Lower lobe of right lung (tissue), 2 donors: ENCODE measurements around the gene OR9I1. TPM values are rescaled to one million over a fixed set of nuclear protein-coding genes. Genes with fewer than 3 reads are reported as not detected.

Experiments used
- ATAC-seq, 2 donors: fragments of 200-7000 bp; cut with Tn5 transposase; one replicate each; pipeline ENCODE4 v1.9.1; 2020 to 2022; ENCODE audit warnings: mild to moderate bottlenecking in 2 of 2, moderate library complexity in 2 of 2
- DNase-seq: peaks from one replicate; pipeline ENCODE4 v3.0.0-alpha.2; 2020
- H3K27ac ChIP-seq: fragments of 200-600 bp; one replicate; pipeline ENCODE4 v1.8.0; 2022
- H3K27me3 ChIP-seq: fragments of 200-600 bp; one replicate; pipeline ENCODE4 v1.8.0; 2022; ENCODE audit warnings: low read depth
- H3K36me3 ChIP-seq: fragments of 200-600 bp; one replicate; pipeline ENCODE4 v1.8.0; 2022; ENCODE audit warnings: mild to moderate bottlenecking
- H3K4me1 ChIP-seq: fragments of 200-600 bp; one replicate; pipeline ENCODE4 v1.8.0; 2022
- H3K4me3 ChIP-seq: fragments of 200-600 bp; one replicate; pipeline ENCODE4 v1.8.0; 2022; ENCODE audit warnings: mild to moderate bottlenecking
- H3K9me3 ChIP-seq: fragments of 200-600 bp; one replicate; pipeline ENCODE4 v1.8.0; 2022
- CTCF ChIP-seq: fragments of 200-600 bp; IDR thresholded peaks from one replicate; pipeline ENCODE4 v1.8.0; 2022; ENCODE audit warnings: antibody characterized with exemption, mild to moderate bottlenecking
- intact Hi-C: fragments of 100-400 bp; cut with DNase I; formaldehyde crosslinking; loops from one replicate; pipeline ENCODE4 v1.11.0; 2022
- long read RNA-seq: library from polyadenylated mRNA; unstranded; transcript quantifications from one replicate; pipeline ENCODE4 v2.0.0, GENCODE V29; 2021
- total RNA-seq: library from RNA; stranded (reverse); fragmentation: NEBNext Ultra II Directional; extraction: Animal tissue kit (Norgen Biotek cat#: 25700); gene quantifications from one replicate; pipeline ENCODE4 v1.2.1, GENCODE V29; 2021
- donor health status: DM: no; HTN: yes; CAD: no; lungs with severe emphysema.

OR9I1 gene, protein sequence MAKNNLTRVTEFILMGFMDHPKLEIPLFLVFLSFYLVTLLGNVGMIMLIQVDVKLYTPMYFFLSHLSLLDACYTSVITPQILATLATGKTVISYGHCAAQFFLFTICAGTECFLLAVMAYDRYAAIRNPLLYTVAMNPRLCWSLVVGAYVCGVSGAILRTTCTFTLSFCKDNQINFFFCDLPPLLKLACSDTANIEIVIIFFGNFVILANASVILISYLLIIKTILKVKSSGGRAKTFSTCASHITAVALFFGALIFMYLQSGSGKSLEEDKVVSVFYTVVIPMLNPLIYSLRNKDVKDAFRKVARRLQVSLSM
- not detected for total RNA-seq
- long read RNA-seq = 0 reads

GRCh38 chr11:58125469-58125868 is at the start of gene OR9I1:
Gene OR9I1, minus strand, starts transcription at chr11:58125530. Its CDS starts 6,086 bp downstream, at chr11:58119444.
- TF ChIP-seq CTCF = no peak
- no peaks in the 10 kb centered on the region for H3K4me1 ChIP-seq
- no peaks in the 10 kb centered on the region for H3K9me3 ChIP-seq
- intact Hi-C loops = no loop called here
- ATAC-seq = no peak
- no peak for DNase-seq
- no peak within 1 kb of the TSS for H3K27ac ChIP-seq
- H3K4me3 ChIP-seq = no peak within 1 kb of the TSS
- no peaks in the 10 kb centered on the region for H3K27me3 ChIP-seq
- no peaks in the 10 kb centered on the region for H3K36me3 ChIP-seq

GRCh38 chr11:58165504-58166106 is 40.3 kb upstream of the OR9I1 start:
- H3K27me3 ChIP-seq = no peaks in the 10 kb centered on the region
- no peak overlapping the region for H3K27ac ChIP-seq
- H3K4me1 ChIP-seq = no peaks in the 10 kb centered on the region
- H3K4me3 ChIP-seq = no peak overlapping the region
- H3K9me3 ChIP-seq = no peaks in the 10 kb centered on the region
- no peaks in the 10 kb centered on the region for H3K36me3 ChIP-seq
- ATAC-seq (no peak), DNase-seq (no peak)
- no peak for TF ChIP-seq CTCF
- intact Hi-C loops = no loop called here

GRCh38 chr11:58164990-58165389 is 39.7 kb upstream of the OR9I1 start:
- no peak overlapping the region for H3K4me3 ChIP-seq
- H3K27ac ChIP-seq = no peak overlapping the region
- ATAC-seq (no peak), DNase-seq (no peak)
- no peak for TF ChIP-seq CTCF
- H3K4me1 ChIP-seq = no peaks in the 10 kb centered on the region
- intact Hi-C loops = no loop called here
- H3K36me3 ChIP-seq = no peaks in the 10 kb centered on the region
- no peaks in the 10 kb centered on the region for H3K9me3 ChIP-seq
- H3K27me3 ChIP-seq = no peaks in the 10 kb centered on the region

GRCh38 chr11:58164389-58164788 is 39.1 kb upstream of the OR9I1 start:
- ATAC-seq = no peak
- no peaks in the 10 kb centered on the region for H3K27me3 ChIP-seq
- no peaks in the 10 kb centered on the region for H3K36me3 ChIP-seq
- no peak overlapping the region for H3K27ac ChIP-seq
- intact Hi-C loops = no loop called here
- no peak overlapping the region for H3K4me3 ChIP-seq
- no peak for TF ChIP-seq CTCF
- H3K9me3 ChIP-seq = no peaks in the 10 kb centered on the region
- no peak for DNase-seq
- no peaks in the 10 kb centered on the region for H3K4me1 ChIP-seq

DNA sequence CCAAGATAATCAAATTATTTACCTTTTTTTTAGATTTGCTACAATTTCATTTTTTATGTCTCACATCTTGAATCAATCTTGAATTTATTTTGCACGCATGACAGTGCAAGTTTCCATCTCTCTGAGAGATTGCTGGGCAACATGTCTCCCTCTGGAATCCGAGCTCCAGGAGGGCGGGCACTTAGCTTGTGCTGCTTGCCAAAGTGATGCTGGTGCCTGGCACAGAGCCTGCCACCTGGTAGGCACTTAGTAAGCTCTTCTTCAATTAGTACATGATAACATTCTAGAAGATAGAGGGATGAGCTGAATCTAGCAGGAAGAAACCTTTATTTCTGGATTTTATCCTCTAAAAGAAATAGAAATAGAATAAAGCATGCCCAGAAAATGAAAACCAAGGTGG is 27.5 kb upstream of the OR9I1 start:
- intact Hi-C loops = no loop called here
- DNase-seq (no peak), ATAC-seq (no peak)
- H3K36me3 ChIP-seq = no peaks in the 10 kb centered on the region
- H3K27ac ChIP-seq = no peak overlapping the region
- no peak for TF ChIP-seq CTCF
- H3K9me3 ChIP-seq = no peaks in the 10 kb centered on the region
- no peak overlapping the region for H3K4me3 ChIP-seq
- H3K27me3 ChIP-seq = no peaks in the 10 kb centered on the region
- no peaks in the 10 kb centered on the region for H3K4me1 ChIP-seq
